Esophagus squamous epithelium (tissue), 4 donors: ENCODE data around the gene AGO3.

Source experiments
- POLR2A ChIP-seq, 4 donors: fragments of 450-650 bp; IDR thresholded peaks; one replicate each; pipeline ENCODE4 v1.6.1; 2017; ENCODE audit warnings: antibody characterized with exemption in 4 of 4, mild to moderate bottlenecking in 4 of 4, moderate library complexity in 3 of 4
- TF ChIP-seq, protein P1 (sequence below), 6 experiments: fragments of 450-650 bp in 4 of 6; fragments of 200-600 bp in 2 of 6; sonication (generic) in 2 of 6; IDR thresholded peaks; one replicate each; pipeline ENCODE4 v1.5.1; 2016 to 2019; ENCODE audit warnings: antibody characterized with exemption in 6 of 6, mild to moderate bottlenecking in 4 of 6, moderate library complexity in 4 of 6

DNA sequence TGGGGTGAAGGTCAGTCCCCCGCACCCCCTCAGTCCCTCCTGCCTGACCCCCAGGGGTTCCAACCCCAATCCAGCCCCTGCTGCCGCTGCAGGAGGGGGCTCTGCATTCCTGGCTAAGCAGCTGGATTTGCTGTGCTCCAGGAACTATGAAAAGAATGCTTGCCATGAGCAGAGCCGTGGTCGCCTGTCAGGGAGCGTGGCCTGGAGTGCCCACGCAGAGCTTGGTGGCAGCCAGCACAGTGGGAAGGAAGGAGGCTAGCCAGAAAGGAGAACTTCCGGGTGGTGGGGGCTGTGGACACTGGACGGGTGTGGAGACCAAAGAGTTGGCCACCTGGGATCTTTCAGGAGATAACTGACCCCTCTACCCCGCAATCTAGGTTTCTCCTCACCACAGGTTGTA is 188.6 kb downstream of the AGO3 start:
- TF ChIP-seq POLR2A (IDR thresholded peaks at IDR 0.05): no peak
- TF ChIP-seq, protein P1, sequence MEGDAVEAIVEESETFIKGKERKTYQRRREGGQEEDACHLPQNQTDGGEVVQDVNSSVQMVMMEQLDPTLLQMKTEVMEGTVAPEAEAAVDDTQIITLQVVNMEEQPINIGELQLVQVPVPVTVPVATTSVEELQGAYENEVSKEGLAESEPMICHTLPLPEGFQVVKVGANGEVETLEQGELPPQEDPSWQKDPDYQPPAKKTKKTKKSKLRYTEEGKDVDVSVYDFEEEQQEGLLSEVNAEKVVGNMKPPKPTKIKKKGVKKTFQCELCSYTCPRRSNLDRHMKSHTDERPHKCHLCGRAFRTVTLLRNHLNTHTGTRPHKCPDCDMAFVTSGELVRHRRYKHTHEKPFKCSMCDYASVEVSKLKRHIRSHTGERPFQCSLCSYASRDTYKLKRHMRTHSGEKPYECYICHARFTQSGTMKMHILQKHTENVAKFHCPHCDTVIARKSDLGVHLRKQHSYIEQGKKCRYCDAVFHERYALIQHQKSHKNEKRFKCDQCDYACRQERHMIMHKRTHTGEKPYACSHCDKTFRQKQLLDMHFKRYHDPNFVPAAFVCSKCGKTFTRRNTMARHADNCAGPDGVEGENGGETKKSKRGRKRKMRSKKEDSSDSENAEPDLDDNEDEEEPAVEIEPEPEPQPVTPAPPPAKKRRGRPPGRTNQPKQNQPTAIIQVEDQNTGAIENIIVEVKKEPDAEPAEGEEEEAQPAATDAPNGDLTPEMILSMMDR (IDR thresholded peaks at IDR 0.05): no peak
